C4-2B (cell line): ENCODE data around the gene C15orf39.
"Not testable (repeated sequence)": the region's sequence is repeated elsewhere in the genome, so short reads cannot be mapped to it uniquely, and the experiment has no call there.

Experiments used
- H3K27ac ChIP-seq: fragments of 450-650 bp; 2 replicates; pipeline ENCODE4 v1.5.1; 2017
- ZFX ChIP-seq: fragments of 450-650 bp; IDR thresholded peaks from 2 replicates; pipeline ENCODE4 v1.6.1; 2017
- TF ChIP-seq, protein P1 (sequence below): fragments of 450-650 bp; conservative IDR thresholded peaks from 2 replicates; pipeline ENCODE4 v1.5.1; 2017; ENCODE audit warnings: mild to moderate bottlenecking

C15orf39 gene

DNA sequence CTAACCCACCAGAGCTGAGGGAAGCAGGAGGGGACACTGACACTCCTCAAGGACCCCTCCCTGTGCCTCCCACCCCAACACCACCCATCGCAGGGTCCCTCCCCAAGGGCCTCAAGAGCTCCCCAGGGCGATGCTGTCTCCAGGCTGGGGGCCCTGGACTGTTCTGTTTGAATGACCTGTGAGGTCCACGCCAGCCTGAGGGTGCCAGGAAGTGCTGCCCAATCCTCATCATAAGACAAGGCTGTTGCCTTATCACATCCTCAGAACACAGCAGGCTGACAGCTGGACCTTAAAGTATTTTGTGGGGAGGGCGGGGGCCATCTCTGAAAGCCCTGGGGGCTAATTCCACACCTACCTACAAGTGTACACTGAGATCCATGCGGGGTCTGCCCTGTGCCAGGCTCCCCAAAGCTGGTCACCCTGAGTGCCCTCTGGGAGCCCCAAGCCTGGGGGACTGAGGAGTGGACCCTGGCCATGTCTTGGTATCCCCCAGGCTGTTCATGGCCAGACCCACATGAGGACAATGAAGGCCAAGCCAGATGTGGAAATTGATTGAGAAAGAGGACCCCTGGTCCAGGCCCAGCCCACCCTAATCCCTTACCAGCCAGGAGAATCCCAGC lies 32.6 kb downstream of the C15orf39 start:
- no peak overlapping the region for H3K27ac ChIP-seq
- TF ChIP-seq, protein P1, sequence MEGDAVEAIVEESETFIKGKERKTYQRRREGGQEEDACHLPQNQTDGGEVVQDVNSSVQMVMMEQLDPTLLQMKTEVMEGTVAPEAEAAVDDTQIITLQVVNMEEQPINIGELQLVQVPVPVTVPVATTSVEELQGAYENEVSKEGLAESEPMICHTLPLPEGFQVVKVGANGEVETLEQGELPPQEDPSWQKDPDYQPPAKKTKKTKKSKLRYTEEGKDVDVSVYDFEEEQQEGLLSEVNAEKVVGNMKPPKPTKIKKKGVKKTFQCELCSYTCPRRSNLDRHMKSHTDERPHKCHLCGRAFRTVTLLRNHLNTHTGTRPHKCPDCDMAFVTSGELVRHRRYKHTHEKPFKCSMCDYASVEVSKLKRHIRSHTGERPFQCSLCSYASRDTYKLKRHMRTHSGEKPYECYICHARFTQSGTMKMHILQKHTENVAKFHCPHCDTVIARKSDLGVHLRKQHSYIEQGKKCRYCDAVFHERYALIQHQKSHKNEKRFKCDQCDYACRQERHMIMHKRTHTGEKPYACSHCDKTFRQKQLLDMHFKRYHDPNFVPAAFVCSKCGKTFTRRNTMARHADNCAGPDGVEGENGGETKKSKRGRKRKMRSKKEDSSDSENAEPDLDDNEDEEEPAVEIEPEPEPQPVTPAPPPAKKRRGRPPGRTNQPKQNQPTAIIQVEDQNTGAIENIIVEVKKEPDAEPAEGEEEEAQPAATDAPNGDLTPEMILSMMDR: no peak
- no peak for TF ChIP-seq ZFX

DNA sequence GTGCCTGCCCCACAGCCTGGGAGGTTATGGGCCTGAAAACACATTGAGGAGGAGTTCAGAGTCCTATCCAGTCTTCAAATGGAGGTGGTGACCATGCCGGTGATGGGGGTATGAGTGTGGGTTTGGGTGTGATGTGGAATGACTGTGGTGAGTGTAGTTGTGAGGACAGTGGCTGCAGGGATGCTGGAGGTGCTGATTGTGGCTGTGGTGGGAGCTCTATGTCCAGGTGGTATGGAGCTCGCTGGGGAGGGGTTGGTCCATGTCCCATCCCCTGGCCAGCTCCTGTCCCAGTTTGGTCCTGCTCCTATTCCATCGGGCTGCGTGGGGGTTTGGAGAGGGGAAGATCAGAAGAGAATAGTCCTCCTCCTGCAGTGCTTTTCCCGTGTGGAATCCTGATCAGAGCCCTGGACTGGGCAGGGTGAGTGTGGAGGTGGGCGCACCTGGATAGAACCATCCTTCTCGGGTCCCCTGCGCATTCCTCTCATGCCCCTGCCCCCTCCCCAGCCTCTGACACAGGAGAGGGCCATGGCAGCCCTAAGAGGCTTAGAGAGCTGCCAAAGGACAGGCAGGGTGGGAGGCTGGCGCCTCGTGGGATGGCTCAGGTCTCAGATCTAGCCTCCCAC lies 33.5 kb downstream of the C15orf39 start:
- H3K27ac ChIP-seq: no peak overlapping the region
- TF ChIP-seq, protein P1: no peak
- no peak for TF ChIP-seq ZFX

DNA sequence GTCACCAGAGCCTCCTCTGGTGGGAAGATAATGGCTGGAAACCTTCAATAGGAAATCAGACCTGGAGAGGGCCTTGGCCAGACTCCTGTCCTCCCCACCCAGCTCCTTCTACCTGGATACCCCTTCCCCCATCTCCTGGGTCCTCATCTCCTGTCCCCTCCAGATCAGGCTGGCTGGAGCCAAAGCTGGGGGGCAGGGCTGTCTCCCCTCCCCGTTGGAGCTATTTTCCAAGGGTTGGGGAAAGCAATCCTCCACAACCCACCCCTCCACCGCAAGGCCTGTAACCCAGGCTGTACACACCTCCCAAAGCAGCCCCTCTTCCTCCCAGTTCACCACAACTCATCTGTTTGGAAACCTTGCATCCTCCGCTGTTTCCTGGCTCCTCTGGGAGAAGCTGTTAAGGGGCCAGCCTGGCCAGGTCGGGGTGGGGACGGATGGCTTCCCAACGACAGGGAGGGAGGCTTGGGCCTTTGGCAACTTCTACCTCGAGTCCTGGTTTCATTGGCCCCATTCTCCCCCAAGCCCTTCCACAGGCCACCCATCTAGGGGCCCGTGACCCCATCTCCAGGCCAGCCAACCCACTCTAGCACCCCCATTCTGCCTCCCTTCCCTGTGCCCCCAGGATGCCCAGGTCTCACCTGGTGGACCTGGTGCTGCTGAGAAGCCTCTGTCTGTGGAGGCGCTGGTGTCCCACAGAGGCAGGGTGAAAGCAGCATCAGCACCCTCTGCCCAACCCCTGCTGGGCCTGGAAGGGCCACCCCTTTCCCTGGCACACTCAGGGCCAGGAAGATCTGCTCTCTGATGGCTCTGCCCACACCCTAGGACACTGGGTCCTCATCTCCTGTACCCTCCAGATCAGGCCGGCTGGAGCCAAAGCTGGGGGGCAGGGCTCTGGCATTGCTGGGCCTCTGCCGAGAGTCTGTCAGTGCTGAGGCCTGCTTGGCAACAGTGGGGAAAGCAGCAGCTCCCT lies 34.4 kb downstream of the C15orf39 start:
- TF ChIP-seq, protein P1: no peak
- no peak for TF ChIP-seq ZFX
- no peak overlapping the region for H3K27ac ChIP-seq

DNA sequence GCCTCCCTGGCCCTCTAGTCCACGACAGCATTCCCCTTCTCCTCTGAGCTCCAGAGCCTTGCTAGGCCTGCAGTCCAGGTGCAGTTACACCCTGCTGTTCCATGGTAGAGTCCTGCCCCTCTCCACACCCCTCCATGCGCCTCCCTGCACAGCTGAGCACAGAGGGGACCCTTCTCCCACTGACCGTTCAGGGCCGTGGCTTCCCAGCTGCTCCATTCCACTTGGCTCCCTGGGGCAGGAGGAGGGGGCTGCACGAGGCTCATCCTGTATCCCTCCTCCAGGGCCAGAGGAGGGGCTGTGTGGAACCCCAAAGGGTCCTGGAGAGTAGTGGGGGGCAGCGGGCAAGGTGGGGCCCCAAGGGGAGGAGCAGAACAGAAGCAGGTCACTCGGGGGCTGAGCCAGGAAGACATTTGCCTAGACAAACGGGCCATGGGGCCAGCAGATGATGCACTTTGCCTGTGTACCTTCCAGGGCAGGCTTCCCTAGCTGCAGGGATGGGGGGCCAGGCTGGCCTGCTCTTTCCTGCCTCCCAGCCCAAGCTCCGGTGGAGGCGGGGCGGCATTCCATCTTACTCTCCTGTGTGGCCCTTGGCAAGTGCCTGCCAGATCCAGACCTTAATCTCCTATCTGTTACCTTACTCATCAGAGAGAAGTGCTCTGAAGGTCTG lies 35.8 kb downstream of the C15orf39 start:
- TF ChIP-seq ZFX: no peak
- TF ChIP-seq, protein P1: no peak
- H3K27ac ChIP-seq: no peak overlapping the region

DNA sequence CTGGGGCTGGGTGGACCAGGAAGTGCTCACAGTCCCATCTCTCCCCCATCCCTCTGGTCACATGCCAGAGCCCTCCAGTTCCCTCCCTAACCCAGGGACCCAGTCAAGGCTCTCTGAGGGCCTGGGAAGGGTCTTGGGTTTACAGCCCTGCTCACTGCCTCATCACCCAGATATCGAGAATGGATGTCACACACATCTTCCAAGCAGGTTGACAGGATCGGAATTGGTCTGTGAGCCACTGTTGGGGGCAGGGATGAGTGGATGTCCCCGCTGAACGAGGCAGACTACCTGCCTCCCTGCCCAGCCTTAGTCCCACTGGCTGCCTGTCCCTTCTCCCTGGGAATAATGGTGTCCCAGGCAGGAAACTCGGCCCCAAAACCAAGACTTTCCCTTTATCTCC lies 36.5 kb downstream of the C15orf39 start:
- no peak overlapping the region for H3K27ac ChIP-seq
- TF ChIP-seq, protein P1: no peak
- no peak for TF ChIP-seq ZFX

DNA sequence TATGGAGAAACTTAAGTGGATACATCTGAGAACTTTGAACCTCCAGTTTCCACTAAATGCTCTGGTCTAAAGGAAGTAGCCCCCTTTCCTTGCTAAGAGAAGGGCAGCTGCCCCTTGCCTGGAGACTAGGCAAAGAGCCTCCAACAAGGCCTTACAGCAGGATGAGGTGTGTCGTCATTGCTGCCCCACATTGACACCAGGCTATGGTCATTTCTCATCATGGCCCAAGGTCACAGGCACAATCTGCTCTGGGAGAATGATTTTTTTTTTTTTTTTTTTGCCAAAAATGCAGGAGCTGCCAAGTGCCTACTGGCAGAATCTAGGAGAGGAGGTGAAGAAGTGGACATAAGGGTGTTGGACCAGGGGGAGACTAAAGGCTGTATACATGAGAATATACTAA lies 44.1 kb downstream of the C15orf39 start:
- not testable (repeated sequence) for H3K27ac ChIP-seq

DNA sequence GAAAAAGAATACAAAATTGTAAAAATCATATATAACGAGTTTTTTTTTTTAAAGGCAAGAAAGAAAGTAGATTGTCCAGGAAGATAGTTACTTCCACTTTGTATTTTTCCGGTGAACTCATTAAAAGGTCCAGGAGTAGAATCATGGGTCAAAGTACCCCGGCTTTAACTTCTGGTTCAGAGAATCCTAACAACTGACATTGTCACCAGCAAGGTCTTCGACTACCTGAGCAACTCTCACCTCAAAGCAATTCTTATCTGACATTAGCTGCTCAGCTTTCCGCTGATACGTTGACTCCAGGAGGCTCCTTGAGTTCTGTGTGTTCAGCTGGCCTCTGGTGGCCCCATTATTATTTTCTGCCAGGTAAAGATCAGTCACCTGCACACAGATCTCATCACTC lies 47.3 kb downstream of the C15orf39 start:
- H3K27ac ChIP-seq: not testable (repeated sequence)

DNA sequence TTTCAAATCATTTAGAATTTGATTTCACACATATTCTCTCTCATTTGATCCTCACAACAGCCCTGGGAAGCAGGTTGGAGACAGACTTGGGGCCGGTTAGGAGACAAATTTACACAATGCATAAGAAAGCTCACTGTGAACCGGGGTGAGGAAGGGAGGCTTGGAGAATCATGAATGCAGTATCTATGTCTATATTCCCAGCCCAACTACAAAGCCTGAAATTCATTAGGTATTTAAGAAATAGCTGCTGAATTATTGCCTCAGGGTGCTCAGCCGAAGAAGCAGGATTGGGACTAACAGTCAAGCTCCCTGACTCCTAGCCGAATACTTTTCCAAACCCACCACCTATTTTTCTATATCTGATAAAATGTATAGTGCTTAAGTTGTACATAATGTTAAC lies 48.0 kb downstream of the C15orf39 start:
- TF ChIP-seq ZFX: no peak
- TF ChIP-seq, protein P1: no peak
- no peak overlapping the region for H3K27ac ChIP-seq

DNA sequence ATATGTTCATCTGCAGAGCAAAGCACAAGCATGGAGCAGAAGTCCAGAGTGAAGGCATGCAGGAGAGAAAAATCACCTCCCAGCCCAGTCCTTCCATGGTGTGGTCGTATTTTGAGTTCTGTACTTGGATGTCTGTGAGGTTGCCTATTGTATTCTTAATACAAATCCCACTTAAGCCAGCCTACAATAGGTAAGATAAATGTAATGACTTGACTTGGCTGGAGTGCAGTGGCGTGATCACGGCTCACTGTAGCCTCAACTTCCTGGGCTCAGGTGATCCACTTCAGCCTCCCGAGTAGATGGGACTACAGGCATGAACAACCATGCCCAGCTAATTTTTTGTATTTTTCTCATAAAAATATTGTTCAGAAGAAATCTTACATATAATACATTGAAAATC lies 49.7 kb downstream of the C15orf39 start:
- not testable (repeated sequence) for H3K27ac ChIP-seq

DNA sequence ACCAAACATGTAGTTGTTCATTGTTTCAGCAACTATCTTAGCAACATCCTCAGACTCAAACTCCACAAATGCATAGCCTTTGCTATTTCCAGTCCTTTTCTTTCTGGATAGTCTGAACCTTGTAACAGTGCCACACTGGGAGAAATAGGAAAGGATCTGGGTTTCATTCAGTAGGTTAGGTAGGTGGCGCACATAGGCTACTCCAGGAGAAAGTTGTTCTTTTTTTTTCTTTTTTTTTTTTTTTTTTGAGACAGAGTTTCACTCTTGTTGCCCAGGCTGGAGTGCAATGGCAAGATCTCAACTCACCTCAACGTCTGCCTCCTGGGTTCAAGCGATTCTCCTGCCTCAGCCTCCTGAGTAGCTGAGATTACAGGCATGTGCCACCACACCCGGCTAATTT lies 50.6 kb downstream of the C15orf39 start:
- not testable (repeated sequence) for H3K27ac ChIP-seq

DNA sequence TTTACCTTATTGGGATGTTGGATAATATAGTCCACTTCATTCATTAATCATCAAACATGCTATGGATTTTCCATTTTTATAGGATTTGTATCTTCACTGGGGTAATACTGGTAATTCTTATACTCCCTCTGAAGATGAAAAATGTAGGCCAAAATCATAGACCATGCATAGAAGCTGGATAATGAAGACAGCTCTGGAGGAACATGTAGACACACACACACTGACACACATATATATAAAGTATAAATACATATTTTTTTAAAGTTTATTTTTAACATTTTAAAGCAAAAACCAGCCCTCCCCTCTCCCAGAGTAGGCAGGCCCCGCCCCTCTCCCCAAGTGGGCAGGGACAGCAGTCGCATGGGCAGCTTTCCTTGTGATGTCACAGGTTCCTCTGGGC lies 56.4 kb downstream of the C15orf39 start, which contains the start of gene GOLGA6C:
Gene GOLGA6C, plus strand, starts transcription at position 301 of the 400 bp plus-strand sequence. CDS start 265 bp downstream, outside the sequence.
- not testable (repeated sequence) for H3K27ac ChIP-seq
